HG02588 (cell line): ENCODE data around the gene FBXO34.

ENCODE experiments used
- ATAC-seq: cut with Tn5 transposase; IDR thresholded peaks from one replicate; pipeline ENCODE4 v1.9.1; 2021; ENCODE audit warnings: mild to moderate bottlenecking, moderate library complexity; ENCODE audit not compliant: unreplicated experiment

The FBXO34 gene, protein sequence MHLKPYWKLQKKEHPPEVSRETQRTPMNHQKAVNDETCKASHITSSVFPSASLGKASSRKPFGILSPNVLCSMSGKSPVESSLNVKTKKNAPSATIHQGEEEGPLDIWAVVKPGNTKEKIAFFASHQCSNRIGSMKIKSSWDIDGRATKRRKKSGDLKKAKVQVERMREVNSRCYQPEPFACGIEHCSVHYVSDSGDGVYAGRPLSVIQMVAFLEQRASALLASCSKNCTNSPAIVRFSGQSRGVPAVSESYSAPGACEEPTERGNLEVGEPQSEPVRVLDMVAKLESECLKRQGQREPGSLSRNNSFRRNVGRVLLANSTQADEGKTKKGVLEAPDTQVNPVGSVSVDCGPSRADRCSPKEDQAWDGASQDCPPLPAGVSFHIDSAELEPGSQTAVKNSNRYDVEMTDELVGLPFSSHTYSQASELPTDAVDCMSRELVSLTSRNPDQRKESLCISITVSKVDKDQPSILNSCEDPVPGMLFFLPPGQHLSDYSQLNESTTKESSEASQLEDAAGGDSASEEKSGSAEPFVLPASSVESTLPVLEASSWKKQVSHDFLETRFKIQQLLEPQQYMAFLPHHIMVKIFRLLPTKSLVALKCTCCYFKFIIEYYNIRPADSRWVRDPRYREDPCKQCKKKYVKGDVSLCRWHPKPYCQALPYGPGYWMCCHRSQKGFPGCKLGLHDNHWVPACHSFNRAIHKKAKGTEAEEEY

DNA sequence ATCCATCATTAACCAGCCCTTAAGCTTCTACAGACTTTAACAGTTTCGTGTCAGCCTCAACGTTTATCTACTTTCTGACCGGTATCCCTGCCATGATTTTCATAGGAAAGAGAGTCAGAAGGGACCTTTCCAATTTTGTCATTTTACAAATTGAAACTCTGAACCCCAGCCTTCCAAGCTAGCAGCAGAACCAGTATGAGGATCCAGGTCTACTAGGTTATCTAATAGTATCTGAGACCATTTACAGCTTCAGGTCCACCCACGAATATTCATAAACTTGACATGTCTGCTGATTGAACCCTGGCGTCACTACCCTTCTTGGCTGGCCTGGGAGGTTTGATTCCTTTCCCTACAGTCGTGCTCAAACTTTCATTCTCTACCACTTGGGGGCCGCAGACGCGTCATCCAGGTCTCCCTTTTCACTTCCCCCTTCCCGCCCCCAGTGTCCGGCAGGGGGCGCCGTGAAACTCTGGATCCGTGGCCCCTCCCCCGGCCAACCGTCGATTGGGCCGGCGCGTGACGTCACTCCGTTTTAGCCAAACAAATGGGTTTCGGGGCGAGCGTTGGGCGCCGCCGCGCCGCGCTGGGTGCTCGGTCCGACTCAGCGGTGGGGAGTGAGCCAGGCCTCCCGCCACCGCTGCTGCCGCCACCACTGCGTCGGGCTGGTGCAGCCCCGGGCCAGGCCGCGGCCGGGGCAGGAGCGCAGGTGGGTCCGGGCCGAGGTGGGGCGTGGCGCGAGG is at the start of gene FBXO34:
Gene FBXO34, plus strand, starts transcription at position 590 of the 740 bp plus-strand sequence. CDS start 78,970 bp downstream, outside the sequence.
- ATAC-seq: peak; percentile 86

DNA sequence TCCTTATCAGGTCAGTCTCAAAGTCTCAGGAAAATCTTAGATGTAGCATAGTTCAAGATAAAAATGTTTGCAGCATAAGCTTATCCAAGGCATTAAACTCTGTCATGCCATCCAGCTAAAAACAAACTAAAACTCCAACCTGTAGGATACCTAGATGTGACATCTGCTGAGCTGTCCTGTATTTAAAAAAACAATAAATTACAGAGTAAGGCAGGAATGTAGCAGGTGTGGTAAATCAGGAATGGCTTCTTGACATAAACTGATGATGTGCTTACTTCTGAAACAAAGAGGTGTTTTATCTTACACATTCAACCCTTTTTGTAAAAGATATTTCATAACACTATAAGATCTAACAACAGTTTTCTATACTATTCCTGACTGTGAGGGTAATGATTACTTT is 49.3 kb upstream of the FBXO34 start:
- ATAC-seq: no peak

DNA sequence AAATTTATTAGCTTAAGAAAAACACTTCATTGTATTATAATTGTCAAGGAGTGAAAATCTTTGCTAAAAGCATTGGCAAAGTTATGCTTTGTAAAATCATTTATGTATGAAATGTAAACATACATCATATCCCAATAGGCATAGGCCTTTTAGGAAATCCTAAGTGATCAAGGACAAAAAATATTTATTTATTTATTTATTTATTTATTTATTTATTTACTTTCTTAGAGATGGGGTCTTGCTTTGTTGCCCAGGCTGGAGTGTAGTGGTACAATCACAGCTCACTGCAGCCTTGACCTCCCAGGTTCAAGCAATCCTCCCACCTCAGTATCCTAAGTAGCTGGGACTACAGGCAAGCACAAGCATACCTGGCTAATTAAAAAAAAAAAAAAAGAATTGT is 47.9 kb upstream of the FBXO34 start:
- no peak for ATAC-seq

DNA sequence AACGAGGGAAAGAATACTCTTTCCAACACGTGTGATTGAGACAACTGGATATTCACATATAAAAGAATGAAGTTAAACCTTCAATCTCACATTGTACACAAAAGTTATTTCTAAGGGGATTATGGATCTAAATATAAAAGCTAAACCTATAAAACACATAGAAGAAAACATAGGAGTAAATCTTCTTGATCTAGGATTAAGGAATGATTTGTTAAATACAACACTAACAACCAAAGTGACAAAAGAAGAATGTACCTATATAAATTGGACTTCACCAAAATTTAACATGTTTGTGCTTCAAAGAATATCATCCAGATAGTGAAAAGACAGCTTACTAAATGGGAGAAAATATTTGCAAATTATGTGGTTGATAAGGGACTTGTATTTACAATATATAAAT is 43.0 kb upstream of the FBXO34 start:
- no peak for ATAC-seq

DNA sequence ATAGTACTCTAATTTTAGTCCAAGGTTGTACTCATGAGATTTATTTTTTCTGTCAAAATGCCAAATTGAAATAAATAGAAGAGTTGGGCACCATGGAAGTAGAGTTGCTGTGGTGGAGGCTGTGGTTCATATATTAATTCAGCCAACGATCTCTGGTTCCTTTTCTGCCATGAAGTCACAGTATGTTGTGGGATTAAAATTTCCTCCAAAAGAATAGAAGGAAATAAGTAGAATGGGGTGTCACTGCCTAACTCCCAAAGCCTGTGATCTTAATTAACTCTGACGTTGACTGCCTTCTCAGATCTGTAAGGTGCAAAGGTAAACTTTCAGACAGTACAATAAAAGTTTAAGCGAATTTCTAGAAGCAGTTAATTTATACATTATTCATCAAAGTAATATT is 37.6 kb upstream of the FBXO34 start:
- no peak for ATAC-seq

DNA sequence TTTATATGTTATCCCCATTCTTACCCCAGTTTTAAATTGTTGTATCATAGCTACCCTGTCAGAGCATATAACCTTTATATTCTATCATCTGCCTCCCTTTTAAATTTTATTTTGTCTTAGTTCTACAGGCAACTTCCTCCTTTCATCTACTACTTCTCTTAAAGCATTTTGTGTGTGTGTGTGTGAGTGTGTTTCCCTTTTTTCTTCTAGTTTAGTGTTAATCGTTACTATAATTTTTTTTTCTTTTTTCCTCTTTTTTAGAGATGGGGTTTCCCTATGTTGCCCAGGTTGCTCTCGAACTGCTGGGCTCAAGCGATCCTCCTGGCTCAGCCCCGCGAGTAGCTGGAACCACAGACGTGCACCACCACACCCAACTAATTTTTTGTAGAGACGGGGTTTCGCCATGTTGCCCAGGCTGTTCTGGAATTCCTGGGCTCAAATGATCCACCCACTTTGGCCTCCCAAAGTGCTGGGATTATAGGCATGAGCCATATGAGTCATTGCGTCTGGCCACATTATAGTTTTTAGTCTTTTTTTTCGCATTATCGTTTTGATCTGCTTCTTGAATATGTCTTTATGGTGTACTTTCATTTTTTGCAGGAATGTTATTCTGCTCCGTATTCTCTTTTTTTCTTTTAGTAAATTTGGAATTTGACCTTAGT is 33.1 kb upstream of the FBXO34 start:
- no peak for ATAC-seq

DNA sequence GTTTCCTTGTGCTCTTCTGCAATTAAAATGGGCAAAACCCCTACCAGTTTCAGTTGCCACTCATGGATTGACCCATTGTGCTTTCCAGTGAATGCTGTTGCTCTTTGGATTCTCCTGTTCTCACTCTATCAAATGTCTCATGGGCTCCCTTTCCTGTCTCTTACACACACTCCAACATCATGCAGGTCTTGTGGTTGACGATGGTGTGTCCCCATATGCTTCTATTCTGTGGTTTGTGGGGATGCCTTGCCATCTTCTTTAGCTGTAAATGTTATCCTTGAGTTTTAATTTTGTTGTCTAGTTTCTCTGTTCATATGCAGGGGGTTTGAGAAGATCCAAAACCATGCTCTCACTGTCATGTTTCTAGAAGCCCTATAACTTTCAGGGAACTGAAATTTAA is 31.9 kb upstream of the FBXO34 start:
- ATAC-seq: no peak

DNA sequence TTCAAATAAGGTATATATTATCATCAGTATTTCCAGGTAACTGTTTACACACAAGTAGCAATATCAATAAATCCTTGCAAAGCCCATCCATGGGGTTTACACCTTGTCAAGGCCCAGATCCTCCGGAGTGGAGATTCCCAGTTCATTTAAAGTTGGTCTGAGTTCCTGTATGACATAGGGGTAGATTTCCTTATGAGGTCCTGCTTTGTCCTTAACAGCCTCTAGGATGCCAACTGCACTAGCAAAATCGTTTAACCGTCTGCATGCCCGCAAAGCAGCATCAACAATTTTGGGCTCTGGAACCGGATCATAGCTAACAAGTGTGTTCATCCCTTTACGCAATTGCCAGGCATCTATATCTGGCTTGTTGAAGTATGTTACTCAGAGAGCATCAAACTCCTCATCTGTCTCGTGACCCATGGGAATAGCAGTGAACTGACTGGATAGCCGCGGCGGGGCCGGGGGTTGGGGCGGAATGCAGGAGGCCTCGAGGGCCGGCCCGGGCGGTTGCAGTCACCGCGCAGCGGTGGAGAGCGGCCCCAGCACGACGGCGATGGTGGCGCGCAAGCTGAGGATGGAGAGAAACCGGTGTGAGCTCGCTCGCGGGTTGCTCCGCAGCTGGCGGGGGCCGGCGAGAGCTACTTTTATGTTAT is 30.6 kb upstream of the FBXO34 start:
- ATAC-seq: no peak

DNA sequence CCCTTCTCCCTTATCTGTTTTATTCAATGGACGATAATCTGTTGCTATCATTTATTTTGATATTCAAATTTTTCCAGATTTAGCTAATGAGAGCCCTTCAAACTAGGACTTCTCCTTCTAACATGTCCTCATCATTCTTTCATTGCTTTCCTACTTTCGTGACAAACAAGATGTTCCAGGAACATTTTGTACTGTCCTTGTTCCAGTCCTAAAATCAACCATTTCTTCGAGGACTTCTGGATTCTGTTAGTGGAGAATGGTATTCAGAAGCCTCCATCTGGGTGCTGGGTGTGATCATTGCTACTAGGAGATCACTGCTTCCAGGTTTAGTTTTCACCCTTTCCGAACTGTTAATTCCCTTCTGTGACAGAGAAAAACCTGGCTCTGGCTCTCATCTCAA is 29.5 kb upstream of the FBXO34 start:
- ATAC-seq: no peak

DNA sequence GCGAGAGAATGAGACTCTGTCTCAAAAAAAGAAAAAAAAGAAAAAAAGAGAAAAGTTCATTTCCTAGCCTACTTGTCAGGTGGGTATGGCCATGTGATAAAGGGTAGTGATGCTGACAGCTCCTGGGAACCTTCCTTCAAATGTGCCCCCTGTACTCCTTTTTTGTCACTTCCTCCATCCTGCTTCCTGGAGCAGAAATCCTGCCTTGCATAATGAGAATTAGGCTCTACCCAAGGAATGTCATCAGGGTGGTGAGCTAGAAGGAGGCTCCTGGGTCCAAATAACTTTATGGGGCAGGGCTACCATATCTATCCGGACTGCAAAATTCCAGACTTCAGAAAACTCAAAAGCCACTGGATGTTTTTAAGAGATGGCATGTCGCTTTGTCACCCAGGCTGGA is 27.8 kb upstream of the FBXO34 start:
- no peak for ATAC-seq

DNA sequence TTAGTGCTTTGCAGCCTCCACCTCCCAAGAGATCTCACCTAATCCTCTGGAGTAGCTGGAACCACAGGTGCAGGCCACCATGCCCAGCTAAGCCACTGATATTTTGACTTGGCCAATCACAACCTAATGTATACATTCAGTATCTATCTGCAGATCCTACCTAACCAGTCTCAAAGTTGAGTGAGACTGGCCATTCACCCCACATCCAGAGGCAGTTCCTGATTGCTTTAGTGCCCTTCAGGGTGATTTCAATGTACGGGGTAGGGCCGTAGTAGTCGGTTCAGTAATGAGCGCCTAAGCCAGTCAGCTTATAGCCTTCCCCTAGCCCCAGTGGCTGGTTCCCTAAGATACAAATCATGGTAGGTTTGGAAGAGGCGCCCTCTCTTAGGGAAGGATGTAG is 27.4 kb upstream of the FBXO34 start:
- ATAC-seq: no peak

DNA sequence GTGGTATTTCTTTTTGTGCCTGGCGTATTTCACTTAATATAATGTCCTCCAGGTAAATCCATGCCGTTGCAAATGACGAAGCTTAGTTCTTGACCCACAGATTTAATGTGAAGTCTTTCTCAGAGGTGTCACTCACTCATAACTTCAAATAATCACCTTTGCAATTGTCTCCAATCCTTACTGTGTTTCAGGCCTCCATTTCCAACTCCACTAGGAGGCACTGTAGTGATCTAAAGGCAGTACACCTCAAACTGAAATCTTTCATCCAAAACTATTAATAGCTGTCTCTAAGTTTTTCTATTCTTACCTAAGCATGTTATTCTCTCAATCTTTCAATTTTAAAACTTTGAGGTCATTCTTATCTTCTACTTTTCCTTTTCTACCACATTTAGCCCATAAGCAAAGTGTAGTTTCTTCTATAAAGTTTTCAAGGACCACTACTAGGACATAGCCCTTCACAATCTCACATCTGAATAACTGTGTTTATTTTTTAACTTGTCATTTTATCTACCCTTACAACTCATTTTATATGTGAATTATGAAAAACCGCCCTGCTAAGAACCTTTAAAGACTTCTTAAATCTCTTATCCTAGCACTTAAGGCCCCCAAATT is 25.5 kb upstream of the FBXO34 start:
- no peak for ATAC-seq

DNA sequence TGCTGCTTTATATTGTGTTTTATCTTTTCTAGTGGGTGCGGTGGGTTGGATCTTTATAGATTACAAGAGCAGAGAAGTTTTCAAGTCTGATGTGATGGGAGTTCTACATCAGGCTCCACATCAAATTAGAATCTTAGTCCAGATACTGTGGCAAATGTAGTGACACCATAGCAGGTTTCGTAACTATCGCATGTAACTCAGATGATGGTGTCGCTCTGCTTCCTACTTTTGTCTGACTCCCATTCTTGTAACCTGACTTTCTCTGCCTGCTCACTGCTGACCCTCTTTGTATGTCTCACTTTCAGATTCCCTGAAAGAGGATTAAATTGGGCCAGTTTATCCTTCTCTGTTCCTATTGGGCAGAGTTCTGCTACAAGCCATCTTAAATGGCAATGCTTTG is 22.8 kb upstream of the FBXO34 start:
- no peak for ATAC-seq

DNA sequence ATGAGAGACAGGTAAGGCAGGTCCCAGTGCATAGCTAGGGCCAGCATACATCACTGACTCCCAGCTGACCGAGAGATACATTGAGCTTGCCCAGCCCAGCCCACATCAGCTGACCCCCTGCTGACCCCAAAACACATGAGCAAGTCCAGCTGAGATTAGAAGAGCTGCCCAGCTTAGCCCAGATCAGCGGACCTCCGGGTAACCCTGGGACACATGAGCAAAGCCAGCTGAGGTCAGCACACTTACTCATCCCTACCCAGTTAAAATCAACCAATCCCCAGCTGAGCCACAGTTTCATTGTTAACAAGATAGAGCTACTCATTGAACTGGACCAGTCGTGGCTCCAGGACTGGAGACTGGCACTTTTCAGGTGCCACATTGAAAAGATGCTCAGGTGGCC is 21.8 kb upstream of the FBXO34 start:
- no peak for ATAC-seq

DNA sequence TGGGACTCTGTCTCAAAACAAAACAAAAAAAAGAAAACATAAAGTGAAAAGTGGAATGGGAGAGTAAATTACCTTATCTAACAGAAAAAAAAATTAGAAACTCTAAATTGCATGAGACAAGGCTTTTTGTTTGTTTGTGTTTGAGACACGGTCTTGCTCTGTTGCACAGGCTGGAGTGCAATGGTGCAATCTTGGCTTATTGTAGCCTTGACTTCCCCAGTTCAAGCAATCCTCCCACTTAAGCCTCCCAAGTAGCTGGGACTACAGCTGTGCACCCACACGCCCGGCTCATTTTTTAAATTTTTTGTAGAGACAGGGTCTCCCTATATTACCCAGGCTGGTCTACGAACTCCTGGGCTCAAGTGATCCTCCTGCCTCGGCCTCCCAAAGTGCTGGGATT is 17.9 kb upstream of the FBXO34 start:
- no peak for ATAC-seq

DNA sequence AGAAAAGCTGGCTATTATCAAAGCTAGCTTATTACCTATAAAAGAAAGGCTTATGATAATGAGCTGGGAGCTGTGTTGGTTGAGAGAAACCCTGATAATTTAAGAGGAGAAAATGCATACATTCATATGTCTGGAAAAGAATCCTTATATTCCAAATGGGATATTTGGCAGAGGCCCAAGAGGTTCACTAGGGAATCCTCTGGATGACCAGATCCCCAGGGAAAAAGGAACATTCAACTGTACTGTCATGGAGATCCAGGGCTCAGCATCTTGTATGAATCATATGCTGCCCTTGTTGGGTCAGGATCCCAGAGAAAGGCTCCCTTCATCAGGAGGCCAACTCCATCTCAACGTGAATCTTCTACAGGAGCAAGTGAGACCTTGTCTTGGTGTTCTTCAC is 16.6 kb upstream of the FBXO34 start:
- ATAC-seq: no peak

DNA sequence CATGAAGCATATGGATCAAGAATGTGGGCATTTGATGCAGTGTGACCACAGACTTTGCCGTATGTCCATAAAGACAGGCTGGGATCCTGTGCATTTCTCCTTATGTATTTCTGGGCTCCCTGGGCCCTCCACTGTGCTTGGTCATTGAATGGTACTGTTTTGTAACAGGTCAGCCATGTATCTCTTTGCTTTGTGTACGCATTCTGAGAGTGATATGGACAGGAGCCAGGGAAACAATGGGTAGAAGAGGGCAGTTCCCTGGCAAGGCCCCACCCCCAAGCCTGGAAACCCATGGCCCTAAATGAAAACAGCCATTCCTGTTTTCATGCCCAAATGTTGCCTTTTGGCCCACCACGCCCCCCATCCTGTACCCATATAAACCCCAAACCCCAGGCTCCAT is 15.2 kb upstream of the FBXO34 start:
- no peak for ATAC-seq

DNA sequence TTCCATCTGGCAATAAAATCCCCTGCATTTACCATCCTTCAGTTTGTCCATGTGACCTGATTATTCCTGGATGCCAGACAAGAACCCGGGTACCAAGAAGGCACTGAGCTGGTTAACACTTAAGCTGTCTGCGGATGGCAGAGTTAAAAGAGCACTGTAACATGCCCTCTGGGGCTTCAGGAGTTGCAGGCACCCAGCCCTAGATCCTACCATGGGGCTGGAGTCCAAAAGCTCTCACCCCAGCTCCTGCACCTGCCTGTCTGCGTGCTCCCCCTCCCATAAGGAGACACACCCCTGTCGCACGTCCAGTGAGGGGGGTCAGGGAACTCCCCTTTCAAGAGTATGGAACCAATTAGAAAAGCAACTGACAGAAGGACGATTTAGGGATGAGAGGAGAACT is 14.6 kb upstream of the FBXO34 start:
- ATAC-seq: no peak

DNA sequence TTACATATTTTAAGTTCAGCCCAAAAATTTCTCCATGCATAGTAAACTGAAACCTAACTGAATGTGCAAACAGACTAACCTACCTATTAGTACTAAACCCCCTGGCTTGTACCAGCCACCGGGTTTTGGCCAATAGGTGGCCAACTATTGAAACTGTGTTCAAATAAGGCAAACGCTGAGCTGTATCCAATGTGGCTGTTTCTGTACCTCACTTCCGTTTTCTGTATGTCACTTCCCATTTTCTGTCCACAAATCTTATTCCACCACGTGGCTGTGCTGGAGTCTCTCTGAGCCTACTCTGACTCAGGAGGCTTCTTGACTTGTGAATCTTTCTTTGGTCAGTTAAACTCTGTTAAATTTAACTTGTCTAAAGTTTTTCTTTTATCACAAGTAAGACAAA is 6.0 kb upstream of the FBXO34 start:
- ATAC-seq: no peak

DNA sequence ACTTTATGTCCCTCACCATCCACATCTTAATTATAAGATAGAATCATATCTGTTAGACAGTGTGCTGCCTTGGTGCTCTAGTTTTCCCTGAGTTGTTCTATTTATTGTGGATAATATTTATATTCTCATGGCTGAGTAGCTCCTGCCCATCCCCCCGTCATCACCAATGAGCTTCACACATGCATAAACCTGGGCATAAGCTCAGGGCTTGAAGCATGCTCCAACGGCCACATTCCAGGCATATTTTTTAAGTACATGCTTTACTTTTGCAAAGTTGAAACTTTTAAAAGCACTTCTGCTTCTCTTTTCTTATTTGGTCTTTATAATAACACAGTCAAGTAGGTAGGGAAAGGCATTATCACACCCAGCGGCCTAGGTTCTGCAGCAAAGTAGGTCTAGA is 3.4 kb upstream of the FBXO34 start:
- ATAC-seq: no peak
